Measurements from ENCODE around the gene FLT3LG.

The FLT3LG gene

GRCh38 chr19:49473868-49474541, at the start of gene FLT3LG:
Gene FLT3LG (plus strand): TSS chr19:49474215. CDS start chr19:49474640, 425 bp downstream.
- no peak within 1 kb of the TSS for H3K27ac ChIP-seq (ENCODE audit: low read depth, low read length)
- H3K9ac ChIP-seq (ENCODE audit: low read depth, low read length) = no peak within 1 kb of the TSS
- no peaks in the 10 kb centered on the region for H3K9me3 ChIP-seq (ENCODE audit: control insufficient read depth, insufficient read depth, low read length)
- H3K4me1 ChIP-seq (ENCODE audit: control insufficient read depth, insufficient read depth, low read length) = no peaks in the 10 kb centered on the region
- peaks cover 6% of the 10 kb centered on the region; the same call in 1 of the 2 replicates for H3K27me3 ChIP-seq (ENCODE audit: control insufficient read depth, insufficient read depth, low read length)
- H3K36me3 ChIP-seq (ENCODE audit: control insufficient read depth, insufficient read depth, low read length) = peaks cover 12% of the 10 kb centered on the region
- peak within 1 kb of the TSS; percentile 40; the same call in 1 of the 2 replicates for H3K4me3 ChIP-seq (ENCODE audit: low read depth, low read length)

- no peak within 1 kb of the TSS for H3K9ac ChIP-seq (ENCODE audit: low read depth, low read length)
- H3K27me3 ChIP-seq (ENCODE audit: control insufficient read depth, insufficient read depth, low read length) = peaks cover 70% of the 10 kb centered on the region
- peaks cover 28% of the 10 kb centered on the region for H3K4me1 ChIP-seq (ENCODE audit: control insufficient read depth, insufficient read depth, low read length)
- no peak within 1 kb of the TSS for H3K27ac ChIP-seq (ENCODE audit: low read depth, low read length)
- no peaks in the 10 kb centered on the region for H3K36me3 ChIP-seq (ENCODE audit: control insufficient read depth, insufficient read depth, low read length)
- no peaks in the 10 kb centered on the region for H3K9me3 ChIP-seq (ENCODE audit: control insufficient read depth, insufficient read depth, low read length)
- peak within 1 kb of the TSS; percentile 43; the same call in 1 of the 2 replicates for H3K4me3 ChIP-seq (ENCODE audit: low read depth, low read length)
These were observed 48.8 kb upstream of the FLT3LG start, which contains the start of gene GFY for GRCh38 chr19:49425178-49425577. Gene GFY (plus strand): TSS chr19:49425388. CDS start chr19:49426431, 1,043 bp downstream.

- Histone ChIP-seq H3K9me3 (ENCODE audit: control insufficient read depth, insufficient read depth, low read length) (no peaks in the 10 kb centered on the region), H3K4me1 (ENCODE audit: control insufficient read depth, insufficient read depth, low read length) (peaks cover 22% of the 10 kb centered on the region), H3K27me3 (ENCODE audit: control insufficient read depth, insufficient read depth, low read length) (peaks cover 74% of the 10 kb centered on the region), H3K4me3 (ENCODE audit: low read depth, low read length) (peak overlapping the region; percentile 43; the same call in 1 of the 2 replicates), H3K36me3 (ENCODE audit: control insufficient read depth, insufficient read depth, low read length) (no peaks in the 10 kb centered on the region), H3K27ac (ENCODE audit: low read depth, low read length) (no peak overlapping the region), H3K9ac (ENCODE audit: low read depth, low read length) (no peak overlapping the region)
These were observed 48.0 kb upstream of the FLT3LG start for GRCh38 chr19:49425922-49426592.

GRCh38 chr19:49427339-49427738, 46.7 kb upstream of the FLT3LG start:
- Histone ChIP-seq H3K36me3 (ENCODE audit: control insufficient read depth, insufficient read depth, low read length) (no peaks in the 10 kb centered on the region), H3K9ac (ENCODE audit: low read depth, low read length) (no peak overlapping the region), H3K27ac (ENCODE audit: low read depth, low read length) (no peak overlapping the region), H3K27me3 (ENCODE audit: control insufficient read depth, insufficient read depth, low read length) (peaks cover 71% of the 10 kb centered on the region), H3K9me3 (ENCODE audit: control insufficient read depth, insufficient read depth, low read length) (no peaks in the 10 kb centered on the region), H3K4me1 (ENCODE audit: control insufficient read depth, insufficient read depth, low read length) (peaks cover 22% of the 10 kb centered on the region), H3K4me3 (ENCODE audit: low read depth, low read length) (no peak overlapping the region)

GRCh38 chr19:49427855-49428546, 46.0 kb upstream of the FLT3LG start:
- peak overlapping the region; percentile 45 for H3K9ac ChIP-seq (ENCODE audit: low read depth, low read length)
- peak overlapping the region; percentile 70 for H3K4me3 ChIP-seq (ENCODE audit: low read depth, low read length)
- H3K27me3 ChIP-seq (ENCODE audit: control insufficient read depth, insufficient read depth, low read length) = peaks cover 71% of the 10 kb centered on the region
- H3K9me3 ChIP-seq (ENCODE audit: control insufficient read depth, insufficient read depth, low read length) = no peaks in the 10 kb centered on the region
- peaks cover 22% of the 10 kb centered on the region for H3K4me1 ChIP-seq (ENCODE audit: control insufficient read depth, insufficient read depth, low read length)
- no peaks in the 10 kb centered on the region for H3K36me3 ChIP-seq (ENCODE audit: control insufficient read depth, insufficient read depth, low read length)
- no peak overlapping the region for H3K27ac ChIP-seq (ENCODE audit: low read depth, low read length)

GRCh38 chr19:49428547-49429451, 45.2 kb upstream of the FLT3LG start:
- Histone ChIP-seq H3K9me3 (ENCODE audit: control insufficient read depth, insufficient read depth, low read length) (no peaks in the 10 kb centered on the region), H3K36me3 (ENCODE audit: control insufficient read depth, insufficient read depth, low read length) (no peaks in the 10 kb centered on the region), H3K27ac (ENCODE audit: low read depth, low read length) (no peak overlapping the region), H3K27me3 (ENCODE audit: control insufficient read depth, insufficient read depth, low read length) (peaks cover 71% of the 10 kb centered on the region), H3K4me3 (ENCODE audit: low read depth, low read length) (peak overlapping the region; percentile 70), H3K9ac (ENCODE audit: low read depth, low read length) (no peak overlapping the region), H3K4me1 (ENCODE audit: control insufficient read depth, insufficient read depth, low read length) (peaks cover 21% of the 10 kb centered on the region)

- no peak overlapping the region for H3K4me3 ChIP-seq (ENCODE audit: low read depth, low read length)
- no peaks in the 10 kb centered on the region for H3K36me3 ChIP-seq (ENCODE audit: control insufficient read depth, insufficient read depth, low read length)
- peaks cover 20% of the 10 kb centered on the region for H3K4me1 ChIP-seq (ENCODE audit: control insufficient read depth, insufficient read depth, low read length)
- no peak overlapping the region for H3K9ac ChIP-seq (ENCODE audit: low read depth, low read length)
- H3K9me3 ChIP-seq (ENCODE audit: control insufficient read depth, insufficient read depth, low read length) = no peaks in the 10 kb centered on the region
- H3K27ac ChIP-seq (ENCODE audit: low read depth, low read length) = no peak overlapping the region
- peaks cover 63% of the 10 kb centered on the region for H3K27me3 ChIP-seq (ENCODE audit: control insufficient read depth, insufficient read depth, low read length)
These were observed 43.8 kb upstream of the FLT3LG start for GRCh38 chr19:49430172-49430677.

GRCh38 chr19:49430678-49431329, 43.2 kb upstream of the FLT3LG start:
- Histone ChIP-seq H3K9ac (ENCODE audit: low read depth, low read length) (no peak overlapping the region), H3K36me3 (ENCODE audit: control insufficient read depth, insufficient read depth, low read length) (no peaks in the 10 kb centered on the region), H3K9me3 (ENCODE audit: control insufficient read depth, insufficient read depth, low read length) (no peaks in the 10 kb centered on the region), H3K27me3 (ENCODE audit: control insufficient read depth, insufficient read depth, low read length) (peaks cover 58% of the 10 kb centered on the region), H3K27ac (ENCODE audit: low read depth, low read length) (no peak overlapping the region), H3K4me3 (ENCODE audit: low read depth, low read length) (no peak overlapping the region), H3K4me1 (ENCODE audit: control insufficient read depth, insufficient read depth, low read length) (peaks cover 20% of the 10 kb centered on the region)

- no peaks in the 10 kb centered on the region for H3K9me3 ChIP-seq (ENCODE audit: control insufficient read depth, insufficient read depth, low read length)
- H3K9ac ChIP-seq (ENCODE audit: low read depth, low read length) = no peak overlapping the region
- peaks cover 20% of the 10 kb centered on the region for H3K4me1 ChIP-seq (ENCODE audit: control insufficient read depth, insufficient read depth, low read length)
- peaks cover 60% of the 10 kb centered on the region for H3K27me3 ChIP-seq (ENCODE audit: control insufficient read depth, insufficient read depth, low read length)
- no peak overlapping the region for H3K27ac ChIP-seq (ENCODE audit: low read depth, low read length)
- no peak overlapping the region for H3K4me3 ChIP-seq (ENCODE audit: low read depth, low read length)
- H3K36me3 ChIP-seq (ENCODE audit: control insufficient read depth, insufficient read depth, low read length) = no peaks in the 10 kb centered on the region
These were observed 42.7 kb upstream of the FLT3LG start for GRCh38 chr19:49431330-49431749.
